HG03159 (cell line): ENCODE results near the gene PACSIN1.

Experiments
- ATAC-seq: cut with Tn5 transposase; IDR thresholded peaks from one replicate; pipeline ENCODE4 v1.9.1; 2021; ENCODE audit warnings: mild to moderate bottlenecking, moderate library complexity; ENCODE audit not compliant: unreplicated experiment

PACSIN1 gene, protein sequence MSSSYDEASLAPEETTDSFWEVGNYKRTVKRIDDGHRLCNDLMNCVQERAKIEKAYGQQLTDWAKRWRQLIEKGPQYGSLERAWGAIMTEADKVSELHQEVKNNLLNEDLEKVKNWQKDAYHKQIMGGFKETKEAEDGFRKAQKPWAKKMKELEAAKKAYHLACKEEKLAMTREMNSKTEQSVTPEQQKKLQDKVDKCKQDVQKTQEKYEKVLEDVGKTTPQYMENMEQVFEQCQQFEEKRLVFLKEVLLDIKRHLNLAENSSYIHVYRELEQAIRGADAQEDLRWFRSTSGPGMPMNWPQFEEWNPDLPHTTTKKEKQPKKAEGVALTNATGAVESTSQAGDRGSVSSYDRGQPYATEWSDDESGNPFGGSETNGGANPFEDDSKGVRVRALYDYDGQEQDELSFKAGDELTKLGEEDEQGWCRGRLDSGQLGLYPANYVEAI

DNA sequence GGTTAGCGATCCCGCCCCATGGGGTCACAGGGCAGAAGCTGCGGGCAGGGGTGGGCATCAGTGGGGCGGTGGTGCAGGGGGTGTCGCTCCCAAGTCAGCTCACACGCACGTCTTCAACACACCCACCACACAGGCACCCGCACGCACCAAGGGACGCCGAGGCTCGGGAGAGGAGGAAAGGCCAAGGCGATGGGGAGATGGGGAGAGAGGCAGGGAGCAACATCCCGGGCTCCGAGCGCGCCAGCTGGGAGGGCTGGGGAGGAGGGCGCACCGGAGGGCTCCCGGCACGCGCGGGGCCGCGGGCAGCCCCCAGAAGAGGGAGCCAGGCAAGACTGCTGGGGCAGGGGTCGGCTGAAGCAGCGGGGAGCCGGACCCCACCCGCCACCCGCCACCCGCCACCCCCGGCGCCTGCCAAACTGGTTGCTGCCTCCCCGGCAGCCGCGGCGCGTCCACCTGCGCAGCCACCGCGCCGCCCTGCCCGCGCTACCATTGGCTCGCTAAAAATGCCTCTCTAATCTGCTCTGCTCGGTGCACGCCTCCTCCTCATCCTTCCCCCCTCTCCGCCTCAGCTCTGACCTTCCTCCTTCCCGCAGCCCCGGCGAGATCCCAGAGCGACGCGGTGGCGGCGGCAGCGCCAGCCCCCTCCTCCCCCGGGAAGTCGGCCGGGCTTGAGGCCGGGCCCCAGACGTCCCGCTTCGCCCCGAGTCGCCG lies at the start of gene PACSIN1:
TSS of gene PACSIN1 (plus strand) at position 546 of the 711 bp plus-strand sequence. CDS start 60,230 bp downstream, outside the sequence.
- no peak for ATAC-seq

DNA sequence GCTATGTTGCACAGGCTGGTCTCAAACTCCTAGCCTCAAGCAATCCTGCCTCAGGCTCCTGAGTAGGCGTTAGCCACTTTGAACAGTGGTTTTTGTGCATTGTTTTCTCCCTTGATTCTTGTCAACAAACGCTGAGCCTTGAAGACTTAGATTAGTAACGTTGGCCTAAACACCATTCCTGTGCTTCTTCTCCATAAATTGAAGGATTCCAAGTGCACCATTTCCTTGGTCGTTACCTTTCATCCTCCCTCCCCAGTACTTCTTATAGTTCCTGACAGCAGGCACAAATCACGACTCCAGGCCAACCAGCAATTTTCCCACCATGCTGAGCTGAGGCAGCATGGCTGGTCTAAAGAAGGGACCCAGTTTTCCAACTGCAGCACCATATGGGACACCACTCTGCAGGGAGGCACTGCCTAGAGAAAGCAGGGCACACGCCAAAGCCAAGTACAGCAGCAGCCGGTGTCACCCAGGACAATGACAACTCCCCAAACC lies 49.0 kb upstream of the PACSIN1 start:
- no peak for ATAC-seq

DNA sequence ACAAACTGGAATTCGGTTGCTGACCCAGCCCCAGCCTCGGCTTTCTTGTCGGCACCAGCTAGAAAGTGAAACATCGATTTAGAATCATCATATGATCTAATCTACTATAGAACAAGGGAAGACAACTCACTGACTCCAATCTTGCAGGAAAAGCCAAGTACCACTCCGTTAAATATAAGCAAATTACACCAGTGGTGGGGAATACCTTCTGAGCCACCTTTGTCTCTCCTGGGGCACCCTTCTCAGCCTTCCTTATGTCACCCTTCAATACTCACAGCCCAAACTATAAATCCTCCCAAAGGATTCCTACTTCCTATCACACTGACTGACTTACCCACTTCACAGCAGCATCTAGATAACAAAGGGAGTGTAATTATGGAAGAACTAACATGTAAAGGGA lies 47.5 kb upstream of the PACSIN1 start:
- ATAC-seq = no peak

DNA sequence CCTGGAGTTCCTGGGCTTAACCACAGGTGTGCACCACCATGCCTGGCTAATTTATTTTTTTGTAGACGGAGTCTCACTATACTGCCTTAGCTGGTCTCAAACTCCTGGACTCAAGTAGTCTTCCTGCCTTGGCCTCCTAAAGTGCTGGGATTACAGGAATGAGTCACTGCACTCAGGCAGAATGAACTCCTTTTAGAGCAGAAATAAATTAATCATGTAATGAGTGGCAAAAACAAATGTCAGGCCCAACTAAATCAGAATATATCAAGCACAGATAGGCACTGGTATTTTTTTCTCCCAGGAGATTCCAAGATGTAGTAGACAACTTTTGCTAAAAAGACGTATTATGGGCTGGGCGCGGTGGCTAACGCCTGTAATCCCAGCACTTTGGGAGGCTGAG lies 42.6 kb upstream of the PACSIN1 start:
- no peak for ATAC-seq

DNA sequence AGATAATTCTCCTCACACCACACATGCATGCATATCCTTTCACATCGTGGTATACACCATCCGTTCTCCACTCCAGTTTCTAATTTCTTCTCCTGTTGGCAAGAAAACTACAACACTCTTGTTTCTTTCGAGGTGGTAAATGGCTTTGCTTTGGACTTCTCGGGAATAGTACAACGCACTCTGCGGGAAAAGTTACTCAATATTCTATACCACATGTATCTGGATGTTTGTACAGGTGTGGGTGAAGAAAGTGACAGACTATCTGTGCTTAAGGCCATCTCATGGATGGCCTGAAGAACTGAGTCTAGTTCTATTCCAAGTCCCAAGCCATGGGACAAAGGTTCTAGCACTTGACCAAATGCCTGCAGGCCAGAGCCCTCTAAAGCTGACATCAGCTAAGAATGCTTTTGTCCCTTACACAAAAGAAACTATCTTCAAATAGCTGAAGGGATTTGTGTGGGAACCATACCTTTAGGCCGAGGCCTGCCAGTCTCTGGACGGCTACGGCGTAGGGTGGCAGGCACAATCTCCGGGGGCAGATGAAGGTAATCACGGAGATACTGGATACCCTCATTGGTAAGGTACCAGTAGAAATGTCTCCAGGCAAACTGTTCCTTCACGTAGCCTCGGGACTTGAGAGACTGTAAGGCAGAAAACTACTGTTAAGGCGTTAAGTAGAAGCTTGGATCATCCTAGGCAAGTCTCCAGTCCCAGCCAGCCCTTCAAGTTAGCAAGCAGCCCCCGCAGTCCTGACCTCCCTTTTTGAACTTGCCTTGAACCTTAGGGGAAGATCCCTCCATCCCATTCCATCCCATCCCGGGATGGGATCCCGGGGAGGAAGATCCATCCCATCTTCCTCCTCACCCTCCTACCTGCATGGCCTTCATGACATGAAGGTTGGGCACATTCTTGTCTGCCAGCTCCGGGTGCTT lies 41.4 kb upstream of the PACSIN1 start:
- no peak for ATAC-seq

DNA sequence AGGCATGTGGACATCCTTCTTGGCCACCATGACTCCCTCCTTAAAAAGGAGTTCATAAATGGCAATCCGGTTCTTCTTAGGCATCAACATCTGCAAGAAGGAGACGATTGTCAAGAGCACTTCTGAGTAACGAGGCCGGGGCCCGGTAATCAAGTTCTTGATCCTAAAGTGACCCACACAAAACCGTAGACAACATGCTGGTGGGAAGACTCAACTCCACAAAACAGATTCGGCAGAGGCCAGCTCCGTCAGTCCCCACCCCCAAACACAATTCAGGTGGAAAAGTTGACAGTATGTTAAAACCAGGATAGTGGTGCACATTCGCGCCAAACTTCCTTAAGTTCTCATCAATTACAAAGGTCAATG lies 40.8 kb upstream of the PACSIN1 start:
- ATAC-seq = no peak

DNA sequence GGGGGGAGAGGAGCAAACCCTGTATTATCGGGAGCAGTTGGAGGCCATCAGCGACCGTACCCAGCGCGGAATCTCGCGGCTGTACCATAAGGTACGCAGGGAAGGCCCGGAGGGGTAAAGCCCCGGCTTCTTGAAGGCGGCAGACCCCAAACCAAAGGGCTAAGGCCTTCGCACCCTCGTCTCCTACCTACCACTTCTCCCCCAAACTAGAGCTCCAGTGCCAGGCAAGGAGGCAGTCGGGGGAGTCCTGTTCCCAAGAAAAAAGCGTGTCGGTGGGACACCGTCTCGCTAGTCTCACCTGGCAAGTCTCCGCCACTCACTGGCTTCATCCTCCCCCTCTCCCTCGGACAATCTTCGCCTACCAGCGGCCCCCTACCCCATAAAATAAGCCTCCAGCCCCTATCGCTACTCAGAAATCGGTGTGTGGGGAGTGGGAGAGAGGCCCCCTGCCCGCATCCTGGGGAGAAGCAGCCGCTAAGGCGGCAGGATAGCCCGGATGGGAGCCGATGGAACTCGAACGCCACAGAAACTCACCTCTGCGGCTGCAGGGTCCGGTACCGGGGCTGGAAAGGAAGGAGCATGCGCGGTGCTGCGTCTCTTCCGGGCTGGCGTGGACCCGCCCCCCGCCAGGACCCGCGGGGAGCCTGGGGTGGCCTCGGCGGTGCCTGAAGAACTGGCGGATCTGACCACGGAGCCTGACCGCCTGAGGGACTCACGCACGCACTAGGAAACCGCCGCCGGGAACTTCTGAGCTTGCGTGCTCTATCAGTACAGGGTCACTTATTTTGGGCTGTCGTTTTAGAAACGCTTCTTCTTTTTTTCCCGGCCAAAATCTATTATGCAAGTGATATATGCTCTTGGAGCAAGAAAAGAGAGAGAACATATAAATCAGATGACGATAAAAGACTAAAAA lies 40.1 kb upstream of the PACSIN1 start, which contains the start of gene RPS10:
TSS of gene RPS10 (minus strand) at position 572 of the 913 bp plus-strand sequence. CDS start 848 bp downstream, outside the sequence.
- peak; percentile 88 for ATAC-seq

DNA sequence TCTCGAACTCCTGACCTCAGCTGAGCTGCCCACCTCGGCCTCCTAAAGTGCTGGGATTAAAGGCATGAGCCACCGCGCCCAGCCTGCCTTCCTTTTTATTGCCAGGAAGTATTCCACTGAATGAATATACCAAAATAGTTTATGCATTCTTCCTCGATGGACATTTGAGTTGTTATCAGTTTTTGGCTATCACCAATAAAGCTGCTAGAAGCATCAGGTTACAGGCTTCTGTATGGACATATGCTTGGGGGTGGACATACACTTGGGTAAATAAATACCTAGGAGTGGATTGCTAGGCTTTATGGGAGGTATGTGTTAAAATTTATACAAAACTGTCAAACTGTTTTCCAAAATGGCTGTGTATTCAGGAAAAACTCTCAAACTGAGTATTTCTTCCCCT lies 30.0 kb upstream of the PACSIN1 start:
- ATAC-seq = no peak

DNA sequence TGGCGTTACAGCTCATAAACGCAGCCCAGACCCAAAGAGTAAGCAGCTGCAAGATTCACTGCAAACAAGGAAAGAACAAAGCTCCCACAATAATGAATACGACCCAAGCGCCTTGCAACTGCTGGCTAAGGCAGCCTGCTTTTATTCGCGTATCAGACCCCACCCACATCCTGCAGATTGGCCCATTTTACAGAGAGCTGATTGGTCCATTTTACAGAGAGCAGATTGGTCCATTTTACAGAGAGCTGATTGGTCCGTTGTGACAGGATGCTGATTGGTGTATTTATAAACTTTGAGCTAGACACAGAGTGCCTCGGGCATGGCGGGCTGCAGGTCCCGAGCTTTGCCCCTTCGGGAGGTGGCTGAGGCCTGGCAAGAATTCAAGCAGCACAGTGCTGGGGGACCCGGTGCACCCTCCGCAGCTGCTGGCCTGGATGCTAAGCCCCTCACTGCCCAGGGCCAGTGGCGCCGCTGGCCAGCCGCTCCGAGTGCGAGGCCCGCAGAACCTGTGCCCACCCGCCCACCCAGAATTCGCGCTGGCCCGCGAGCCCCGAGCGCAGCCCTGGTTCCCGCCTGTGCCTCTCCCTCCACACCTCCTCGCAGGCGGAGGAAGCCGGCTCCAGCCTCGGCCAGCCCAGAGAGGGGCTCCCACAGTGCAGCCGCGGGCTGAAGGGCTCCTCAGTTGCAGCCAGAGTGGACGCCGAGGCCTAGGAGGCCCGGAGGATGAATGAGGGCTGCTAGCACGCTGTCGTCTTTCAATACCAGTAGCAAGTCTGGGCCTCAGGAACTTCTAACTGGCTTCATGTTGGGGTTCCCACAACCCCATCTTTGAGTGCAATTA lies 28.9 kb upstream of the PACSIN1 start:
- ATAC-seq = no peak

DNA sequence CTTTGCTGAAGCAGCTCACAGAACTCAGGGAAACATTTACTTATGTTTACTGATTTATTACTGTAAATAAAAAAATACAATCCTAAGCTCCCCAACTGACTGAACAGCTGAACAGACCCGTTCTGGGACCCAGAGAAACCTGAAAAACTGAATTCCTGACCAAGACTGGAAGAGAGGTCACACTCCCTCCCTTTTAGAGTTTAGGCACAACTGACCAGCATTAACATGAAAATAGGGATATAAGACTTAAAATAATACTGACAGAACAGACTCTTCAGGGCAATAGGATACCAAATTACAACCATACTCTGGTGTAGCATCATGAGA lies 28.3 kb upstream of the PACSIN1 start:
- no peak for ATAC-seq

DNA sequence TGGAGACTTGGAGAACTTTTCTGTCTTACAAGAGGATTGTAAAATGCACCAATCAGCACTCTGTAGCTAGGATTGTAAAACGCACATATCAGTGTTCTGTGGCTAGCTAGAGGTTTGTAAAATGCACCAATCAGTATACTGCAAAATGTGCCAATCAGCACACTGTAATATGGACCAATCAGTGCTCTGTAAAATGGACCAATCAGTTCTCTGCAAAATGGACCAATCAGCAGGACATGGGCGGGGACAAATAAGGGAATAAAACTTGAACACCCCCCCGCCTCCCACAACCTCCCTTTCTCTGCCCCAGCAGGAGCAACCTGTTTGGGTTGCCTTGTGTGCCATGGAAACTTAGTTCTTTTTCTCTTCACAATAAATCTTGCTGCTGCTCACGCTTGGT lies 27.2 kb upstream of the PACSIN1 start:
- no peak for ATAC-seq

DNA sequence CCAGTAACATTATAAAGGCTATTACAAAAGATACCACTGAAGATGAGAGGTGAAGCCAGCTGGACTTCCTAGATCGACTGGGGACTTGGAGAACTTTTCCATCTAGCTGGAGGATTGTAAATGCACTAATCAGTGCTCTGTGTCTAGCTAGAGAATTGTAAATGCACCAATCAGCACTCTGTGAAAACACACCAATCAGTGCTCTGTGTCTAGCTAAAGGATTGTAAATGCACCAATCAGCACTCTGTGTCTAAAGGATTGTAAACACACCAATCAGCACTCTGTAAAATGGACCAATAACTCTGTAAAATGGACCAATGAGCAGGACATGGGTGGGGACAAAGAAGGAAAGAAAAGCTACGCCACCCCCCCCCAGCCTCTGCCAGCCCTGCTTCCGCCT lies 26.4 kb upstream of the PACSIN1 start:
- ATAC-seq = no peak

DNA sequence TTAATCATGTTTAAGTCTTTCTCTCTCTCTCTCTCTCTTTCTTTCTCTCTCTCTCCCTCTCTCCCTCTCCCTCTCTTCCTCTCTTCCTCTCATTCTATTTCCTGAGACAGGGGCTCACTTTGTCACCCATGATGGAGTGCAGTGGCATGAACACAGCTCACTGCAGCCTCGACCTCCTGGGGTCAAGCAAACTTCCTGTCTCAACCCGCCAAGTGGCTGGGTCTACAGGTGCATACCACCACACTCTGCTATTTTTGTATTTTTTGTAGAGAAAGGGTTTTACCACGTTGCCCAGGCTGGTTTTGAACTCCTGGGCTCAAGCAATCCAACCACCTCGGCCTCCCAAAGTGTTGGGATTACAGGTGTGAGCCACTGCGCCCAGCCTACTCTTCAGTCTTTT lies 24.4 kb upstream of the PACSIN1 start:
- no peak for ATAC-seq

DNA sequence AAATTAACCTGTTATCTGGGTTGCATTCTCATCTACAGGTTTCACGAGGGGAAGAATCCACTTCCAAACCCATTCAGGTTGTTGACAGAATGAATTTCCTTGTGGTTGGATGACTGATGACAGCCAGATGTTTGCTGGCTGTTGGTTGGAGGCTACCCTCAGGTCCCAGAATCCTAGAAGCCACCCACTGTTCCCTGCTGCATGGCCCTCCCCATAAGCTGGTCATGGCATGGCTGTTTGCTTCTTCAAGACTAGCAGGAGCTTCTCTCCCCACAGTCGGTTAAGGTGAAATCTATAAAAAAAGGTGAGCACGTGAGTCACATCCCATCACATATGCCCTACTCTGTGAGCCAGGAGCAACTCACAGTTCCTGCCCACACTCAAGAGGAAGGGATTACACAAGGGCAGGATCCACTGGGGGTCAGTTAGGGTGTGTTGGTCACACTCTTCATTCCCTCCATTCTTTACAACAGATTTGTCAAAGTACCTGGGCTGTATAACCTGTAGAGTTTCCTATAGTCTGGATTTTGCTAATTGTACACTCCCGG lies 20.5 kb upstream of the PACSIN1 start:
- ATAC-seq = no peak

DNA sequence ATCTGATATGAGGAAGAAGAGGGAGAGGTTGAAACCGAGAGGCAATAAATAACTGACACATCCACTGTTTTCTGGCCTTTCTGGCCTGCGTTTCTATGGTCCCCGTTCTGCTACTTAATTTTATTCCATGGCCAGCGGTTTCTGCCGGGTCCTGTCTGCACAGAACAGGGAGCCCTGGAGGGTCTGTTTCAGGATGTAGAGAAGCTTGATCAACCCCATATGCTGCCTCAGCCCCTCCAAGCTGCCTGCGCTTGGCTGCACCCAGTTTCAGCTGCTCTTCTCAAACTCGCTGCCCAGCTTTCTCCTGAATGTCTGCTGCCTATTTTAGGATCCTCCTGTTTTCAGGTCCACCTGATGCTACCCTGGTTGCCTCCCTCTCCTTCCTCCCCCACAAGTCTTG lies 18.5 kb upstream of the PACSIN1 start:
- no peak for ATAC-seq

DNA sequence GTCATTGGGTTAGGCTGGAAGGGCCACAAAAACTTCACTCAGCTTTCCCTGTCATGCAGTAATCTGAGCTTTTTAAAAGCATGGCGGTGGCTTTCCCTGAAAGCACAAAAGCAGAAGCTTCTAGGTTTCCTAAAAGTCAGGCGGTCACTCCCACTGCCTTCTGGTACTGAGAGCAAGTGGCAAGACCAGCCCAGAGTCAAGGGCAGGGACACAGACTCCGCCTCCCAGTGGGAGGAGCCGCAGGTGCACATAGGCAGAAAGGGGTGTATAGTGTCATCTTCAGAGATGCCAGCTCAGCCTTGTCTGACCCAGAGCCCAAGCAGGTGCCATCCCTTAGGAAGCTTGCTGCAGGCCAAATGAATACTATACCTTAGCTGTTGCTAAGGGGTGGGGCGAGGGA lies 18.0 kb upstream of the PACSIN1 start:
- no peak for ATAC-seq

DNA sequence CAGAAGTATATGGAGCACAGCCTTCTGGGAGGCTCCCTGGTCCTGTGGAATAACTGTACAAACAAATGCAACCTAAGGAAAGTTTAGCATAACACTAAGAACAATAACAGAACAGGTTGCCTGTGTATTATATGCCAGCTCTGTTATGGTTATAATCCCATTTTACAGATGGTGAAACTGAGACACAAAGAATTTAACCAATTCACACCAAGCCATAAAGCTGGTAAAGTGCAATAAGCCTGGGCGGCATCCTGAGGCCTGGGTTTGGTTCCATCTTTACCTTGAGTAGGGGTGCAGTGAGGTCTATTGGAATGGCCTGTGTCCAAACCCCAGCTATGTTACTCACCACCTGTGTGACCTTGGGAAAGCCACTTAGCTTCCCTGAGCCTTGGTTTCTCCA lies 14.7 kb upstream of the PACSIN1 start:
- ATAC-seq = no peak

DNA sequence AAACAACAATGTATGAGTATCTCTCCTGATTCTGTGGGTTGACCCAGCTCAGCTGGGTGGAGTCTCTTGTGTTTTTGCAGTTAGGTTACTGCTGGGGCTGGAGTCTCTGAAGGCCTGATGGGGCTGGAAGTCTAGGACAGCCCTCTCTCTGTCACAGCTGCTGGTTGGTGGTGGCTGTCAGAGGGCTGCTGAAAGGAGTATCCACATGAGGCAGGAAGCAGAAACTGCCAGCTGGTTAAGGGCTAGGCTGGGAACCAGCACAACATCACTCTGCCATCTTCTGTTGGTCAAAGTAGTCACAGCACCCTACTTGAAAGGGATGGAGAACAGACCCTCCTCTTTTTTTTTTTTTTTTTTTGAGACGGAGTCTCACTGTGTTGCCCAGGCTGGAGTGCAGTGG lies 10.0 kb upstream of the PACSIN1 start:
- no peak for ATAC-seq

DNA sequence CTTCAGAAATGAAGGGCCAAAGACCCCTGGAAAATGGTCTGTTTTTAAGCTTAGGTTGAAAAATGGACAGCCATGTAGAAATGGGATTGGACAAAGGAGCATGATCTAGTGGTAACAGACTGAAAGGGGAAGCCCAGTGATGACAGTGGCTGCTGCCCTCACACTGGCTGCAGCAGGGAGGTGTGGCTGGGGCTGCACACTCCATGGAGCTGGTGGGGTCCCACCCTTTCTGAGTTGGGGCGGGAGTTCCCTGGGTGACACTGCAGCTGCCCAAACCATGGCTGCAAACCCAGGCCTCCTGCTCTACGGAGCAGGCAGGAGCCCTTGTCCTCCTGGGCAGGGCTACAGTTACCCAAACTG lies 8.5 kb upstream of the PACSIN1 start:
- ATAC-seq = no peak
